ENCODE data around the gene CMKLR1. TPM values are rescaled to one million over a fixed set of nuclear protein-coding genes. Genes with fewer than 3 reads are reported as not detected.

The CMKLR1 gene
- total and polyA plus RNA-seq, 2 donors (not counting 1 experiment from before 2014, with no cell fraction given): 0.06 to 0.54 TPM

DNA sequence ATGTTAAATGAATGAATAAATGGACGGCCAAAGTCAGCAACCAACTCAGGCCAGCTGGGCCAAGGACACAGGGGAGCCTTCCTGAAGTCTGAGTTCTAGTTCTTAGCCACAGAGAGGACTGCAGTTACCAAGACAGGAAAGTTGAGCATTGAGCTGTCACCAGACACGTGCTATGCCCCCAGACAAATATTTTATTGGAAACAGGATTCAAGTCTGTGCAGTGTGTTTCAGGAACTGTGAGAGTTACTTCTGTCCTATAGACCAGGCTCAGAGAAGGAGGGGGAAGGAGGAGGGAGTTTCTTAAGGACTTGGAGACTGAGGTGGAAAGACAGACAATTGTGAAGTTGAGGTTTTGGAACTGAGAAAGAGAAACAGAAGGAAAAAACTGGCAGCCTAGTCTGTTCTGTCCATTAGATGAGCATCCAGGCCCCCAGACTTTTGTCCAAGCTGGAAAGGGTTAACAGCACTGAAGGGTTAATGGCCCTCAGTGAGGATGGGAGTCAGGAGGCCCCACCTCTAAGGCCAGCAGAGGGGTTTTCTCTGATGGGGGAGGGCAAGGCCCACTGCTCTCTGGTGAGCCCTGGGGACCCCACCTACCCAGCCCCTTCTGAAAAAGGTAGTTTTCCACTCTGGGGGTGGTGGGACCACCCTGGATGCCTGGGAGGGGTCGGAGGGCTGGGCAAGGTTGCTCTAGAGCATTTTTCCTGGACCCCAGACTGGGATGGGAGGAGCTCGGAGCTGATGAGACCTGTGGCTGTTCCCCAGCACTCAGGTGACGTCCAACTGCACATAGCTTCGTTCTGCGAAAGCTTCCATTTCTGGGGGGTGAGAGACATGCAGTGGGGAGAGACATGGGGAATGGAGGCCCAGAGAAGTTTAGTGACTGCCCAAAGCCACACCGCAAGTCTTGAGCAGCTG is 6.9 kb upstream of the CMKLR1 start:
- CTCF ChIA-PET: no interaction called here
- H3K9me3 ChIP-seq (ENCODE audit: control extremely low read depth in 1 of 3, control insufficient read depth in 2 of 3, insufficient read depth in 1 of 3, low read length in 2 of 3): no peaks in the 10 kb centered on the region
- no peaks in the 10 kb centered on the region for H3K36me3 ChIP-seq (replicated peaks in 1 of 2; ENCODE audit: control extremely low read depth in 1 of 2, control insufficient read depth in 1 of 2, extremely low read depth in 1 of 2, insufficient read depth in 2 of 2, low read length in 1 of 2)
- no peaks in the 10 kb centered on the region for H3K4me1 ChIP-seq (ENCODE audit: control insufficient read depth in 2 of 2, insufficient read depth in 2 of 2, low read length in 2 of 2)
- no peak overlapping the region for H3K9ac ChIP-seq (ENCODE audit: low read length)
- TF ChIP-seq, protein P1, sequence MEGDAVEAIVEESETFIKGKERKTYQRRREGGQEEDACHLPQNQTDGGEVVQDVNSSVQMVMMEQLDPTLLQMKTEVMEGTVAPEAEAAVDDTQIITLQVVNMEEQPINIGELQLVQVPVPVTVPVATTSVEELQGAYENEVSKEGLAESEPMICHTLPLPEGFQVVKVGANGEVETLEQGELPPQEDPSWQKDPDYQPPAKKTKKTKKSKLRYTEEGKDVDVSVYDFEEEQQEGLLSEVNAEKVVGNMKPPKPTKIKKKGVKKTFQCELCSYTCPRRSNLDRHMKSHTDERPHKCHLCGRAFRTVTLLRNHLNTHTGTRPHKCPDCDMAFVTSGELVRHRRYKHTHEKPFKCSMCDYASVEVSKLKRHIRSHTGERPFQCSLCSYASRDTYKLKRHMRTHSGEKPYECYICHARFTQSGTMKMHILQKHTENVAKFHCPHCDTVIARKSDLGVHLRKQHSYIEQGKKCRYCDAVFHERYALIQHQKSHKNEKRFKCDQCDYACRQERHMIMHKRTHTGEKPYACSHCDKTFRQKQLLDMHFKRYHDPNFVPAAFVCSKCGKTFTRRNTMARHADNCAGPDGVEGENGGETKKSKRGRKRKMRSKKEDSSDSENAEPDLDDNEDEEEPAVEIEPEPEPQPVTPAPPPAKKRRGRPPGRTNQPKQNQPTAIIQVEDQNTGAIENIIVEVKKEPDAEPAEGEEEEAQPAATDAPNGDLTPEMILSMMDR (IDR thresholded peaks at IDR 0.05): no peak
- TF ChIP-seq EZH2 (IDR thresholded peaks at IDR 0.05; ENCODE audit: borderline replicate concordance, insufficient read depth, low read depth, low read length, poor library complexity, severe bottlenecking): no peak
- no peaks in the 10 kb centered on the region for H3K79me2 ChIP-seq (ENCODE audit: control insufficient read depth, insufficient read depth, low read length)
- no peaks in the 10 kb centered on the region for H3K4me1 Mint-ChIP-seq
- H4K20me1 ChIP-seq (ENCODE audit: control insufficient read depth, insufficient read depth, low read length, poor library complexity, severe bottlenecking): no peaks in the 10 kb centered on the region
- no peak overlapping the region for H3K4me3 ChIP-seq (ENCODE audit: control extremely low read depth in 1 of 5, extremely low read depth in 1 of 5, insufficient read depth in 1 of 5, low read depth in 2 of 5, low read length in 4 of 5)
- ATAC-seq (ENCODE audit: low read depth) (no peak), DNase-seq (no peak)
- 74% methylated on average over 8 of the region's 8 CpGs for WGBS (ENCODE audit: insufficient coverage)
- peaks cover 0 to 7% (median 0%) of the 10 kb centered on the region in 4 experiments for H3K27me3 ChIP-seq (replicated peaks in 1 of 4; ENCODE audit: control extremely low read depth in 1 of 4, control insufficient read depth in 3 of 4, insufficient read depth in 4 of 4, low read length in 3 of 4)
- intact Hi-C loops (cut with micrococcal nuclease): no loop called here
- no peak overlapping the region for H2AFZ ChIP-seq (ENCODE audit: insufficient read depth, low read depth, low read length, poor library complexity, severe bottlenecking)
- H3K9me3 Mint-ChIP-seq (ENCODE audit: insufficient read depth): peaks cover 3% of the 10 kb centered on the region
- no peak overlapping the region for H3K27ac ChIP-seq (ENCODE audit: low read length in 2 of 2)
- no peak overlapping the region for H3K27ac Mint-ChIP-seq
- POLR2A ChIA-PET: no interaction called here
- no peak overlapping the region for H3K4me3 Mint-ChIP-seq
- no peak overlapping the region for H3K4me2 ChIP-seq (replicated peaks; ENCODE audit: low read depth, low read length, poor library complexity, severe bottlenecking)
- peaks cover 33% of the 10 kb centered on the region for H3K27me3 Mint-ChIP-seq

DNA sequence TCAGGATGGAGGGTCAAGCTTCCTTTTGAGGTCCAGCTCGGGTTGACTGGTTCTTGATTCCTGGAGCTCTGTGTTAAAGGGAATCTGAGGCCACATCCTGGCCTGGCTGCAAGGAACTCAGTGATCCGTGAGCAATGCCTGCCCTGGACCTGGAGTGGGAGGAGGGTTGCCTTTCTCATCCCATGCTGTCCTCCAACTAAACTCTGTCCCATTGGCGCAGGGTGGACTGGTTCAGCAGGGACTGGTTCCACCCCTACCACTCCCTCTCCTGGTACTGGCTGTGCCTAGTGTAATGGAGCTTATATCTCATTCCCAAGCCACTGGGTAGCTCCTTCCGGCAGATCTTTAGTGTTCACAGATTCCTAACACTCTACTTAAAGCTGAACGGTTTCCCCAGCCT is 3.9 kb upstream of the CMKLR1 start:
- H3K9me3 ChIP-seq (ENCODE audit: control extremely low read depth in 1 of 3, control insufficient read depth in 2 of 3, insufficient read depth in 1 of 3, low read length in 2 of 3): peaks cover 0 to 3% (median 0%) of the 10 kb centered on the region in 3 donors
- 85% methylated on average over 3 of the region's 5 CpGs for WGBS (ENCODE audit: insufficient coverage)
- no peaks in the 10 kb centered on the region for H4K20me1 ChIP-seq (ENCODE audit: control insufficient read depth, insufficient read depth, low read length, poor library complexity, severe bottlenecking)
- no peak overlapping the region for H3K9ac ChIP-seq (ENCODE audit: low read length)
- no peaks in the 10 kb centered on the region for H3K36me3 ChIP-seq (replicated peaks in 1 of 2; ENCODE audit: control extremely low read depth in 1 of 2, control insufficient read depth in 1 of 2, extremely low read depth in 1 of 2, insufficient read depth in 2 of 2, low read length in 1 of 2)
- Mint-ChIP-seq H3K4me3 (no peak overlapping the region), H3K9me3 (ENCODE audit: insufficient read depth) (peaks cover 3% of the 10 kb centered on the region), H3K4me1 (no peaks in the 10 kb centered on the region), H3K27me3 (peaks cover 49% of the 10 kb centered on the region), H3K27ac (no peak overlapping the region)
- no peak overlapping the region for H3K4me3 ChIP-seq (ENCODE audit: control extremely low read depth in 1 of 5, extremely low read depth in 1 of 5, insufficient read depth in 1 of 5, low read depth in 2 of 5, low read length in 4 of 5)
- intact Hi-C loops (cut with micrococcal nuclease): no loop called here
- no peak overlapping the region for H3K4me2 ChIP-seq (replicated peaks; ENCODE audit: low read depth, low read length, poor library complexity, severe bottlenecking)
- peaks cover 0 to 17% (median 0%) of the 10 kb centered on the region in 4 experiments for H3K27me3 ChIP-seq (replicated peaks in 1 of 4; ENCODE audit: control extremely low read depth in 1 of 4, control insufficient read depth in 3 of 4, insufficient read depth in 4 of 4, low read length in 3 of 4)
- no peak for TF ChIP-seq EZH2 (IDR thresholded peaks at IDR 0.05; ENCODE audit: borderline replicate concordance, insufficient read depth, low read depth, low read length, poor library complexity, severe bottlenecking)
- TF ChIP-seq, protein P1 (IDR thresholded peaks at IDR 0.05): no peak
- H3K27ac ChIP-seq (ENCODE audit: low read length in 2 of 2): no peak overlapping the region
- no peaks in the 10 kb centered on the region for H3K4me1 ChIP-seq (ENCODE audit: control insufficient read depth in 2 of 2, insufficient read depth in 2 of 2, low read length in 2 of 2)
- no peak for DNase-seq
- no peak for ATAC-seq (ENCODE audit: low read depth)
- no peaks in the 10 kb centered on the region for H3K79me2 ChIP-seq (ENCODE audit: control insufficient read depth, insufficient read depth, low read length)
- ChIA-PET CTCF (no interaction called here), POLR2A (no interaction called here)
- H2AFZ ChIP-seq (ENCODE audit: insufficient read depth, low read depth, low read length, poor library complexity, severe bottlenecking): no peak overlapping the region

Data from B cell (primary cell).